ENCODE results near the gene SLC15A3.

GRCh38 chr11:60968223-60968622 lies 16.2 kb upstream of the SLC15A3 start:
- TF ChIP-seq CTCF (IDR thresholded peaks at IDR 0.05), result no peak
- no peak for TF ChIP-seq MAX (CRISPR knock-in tag; IDR thresholded peaks at IDR 0.05)
- no peak for TF ChIP-seq CREB1 (CRISPR knock-in tag; IDR thresholded peaks at IDR 0.05)
- TF ChIP-seq NR3C1 (CRISPR knock-in tag; conservative IDR thresholded peaks at IDR 0.05; ENCODE audit: low read depth), result no peak
- TF ChIP-seq, protein P1, sequence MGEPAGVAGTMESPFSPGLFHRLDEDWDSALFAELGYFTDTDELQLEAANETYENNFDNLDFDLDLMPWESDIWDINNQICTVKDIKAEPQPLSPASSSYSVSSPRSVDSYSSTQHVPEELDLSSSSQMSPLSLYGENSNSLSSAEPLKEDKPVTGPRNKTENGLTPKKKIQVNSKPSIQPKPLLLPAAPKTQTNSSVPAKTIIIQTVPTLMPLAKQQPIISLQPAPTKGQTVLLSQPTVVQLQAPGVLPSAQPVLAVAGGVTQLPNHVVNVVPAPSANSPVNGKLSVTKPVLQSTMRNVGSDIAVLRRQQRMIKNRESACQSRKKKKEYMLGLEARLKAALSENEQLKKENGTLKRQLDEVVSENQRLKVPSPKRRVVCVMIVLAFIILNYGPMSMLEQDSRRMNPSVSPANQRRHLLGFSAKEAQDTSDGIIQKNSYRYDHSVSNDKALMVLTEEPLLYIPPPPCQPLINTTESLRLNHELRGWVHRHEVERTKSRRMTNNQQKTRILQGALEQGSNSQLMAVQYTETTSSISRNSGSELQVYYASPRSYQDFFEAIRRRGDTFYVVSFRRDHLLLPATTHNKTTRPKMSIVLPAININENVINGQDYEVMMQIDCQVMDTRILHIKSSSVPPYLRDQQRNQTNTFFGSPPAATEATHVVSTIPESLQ (CRISPR knock-in tag; IDR thresholded peaks at IDR 0.05), result no peak
- TF ChIP-seq IRF2 (CRISPR knock-in tag; IDR thresholded peaks at IDR 0.05; ENCODE audit: borderline replicate concordance, low read depth), result no peak
- no peak for TF ChIP-seq FOXJ3 (CRISPR knock-in tag; IDR thresholded peaks at IDR 0.05; ENCODE audit: borderline replicate concordance)
- TF ChIP-seq NFE2L1 (CRISPR knock-in tag; IDR thresholded peaks at IDR 0.05), result no peak
- TF ChIP-seq, protein P2, sequence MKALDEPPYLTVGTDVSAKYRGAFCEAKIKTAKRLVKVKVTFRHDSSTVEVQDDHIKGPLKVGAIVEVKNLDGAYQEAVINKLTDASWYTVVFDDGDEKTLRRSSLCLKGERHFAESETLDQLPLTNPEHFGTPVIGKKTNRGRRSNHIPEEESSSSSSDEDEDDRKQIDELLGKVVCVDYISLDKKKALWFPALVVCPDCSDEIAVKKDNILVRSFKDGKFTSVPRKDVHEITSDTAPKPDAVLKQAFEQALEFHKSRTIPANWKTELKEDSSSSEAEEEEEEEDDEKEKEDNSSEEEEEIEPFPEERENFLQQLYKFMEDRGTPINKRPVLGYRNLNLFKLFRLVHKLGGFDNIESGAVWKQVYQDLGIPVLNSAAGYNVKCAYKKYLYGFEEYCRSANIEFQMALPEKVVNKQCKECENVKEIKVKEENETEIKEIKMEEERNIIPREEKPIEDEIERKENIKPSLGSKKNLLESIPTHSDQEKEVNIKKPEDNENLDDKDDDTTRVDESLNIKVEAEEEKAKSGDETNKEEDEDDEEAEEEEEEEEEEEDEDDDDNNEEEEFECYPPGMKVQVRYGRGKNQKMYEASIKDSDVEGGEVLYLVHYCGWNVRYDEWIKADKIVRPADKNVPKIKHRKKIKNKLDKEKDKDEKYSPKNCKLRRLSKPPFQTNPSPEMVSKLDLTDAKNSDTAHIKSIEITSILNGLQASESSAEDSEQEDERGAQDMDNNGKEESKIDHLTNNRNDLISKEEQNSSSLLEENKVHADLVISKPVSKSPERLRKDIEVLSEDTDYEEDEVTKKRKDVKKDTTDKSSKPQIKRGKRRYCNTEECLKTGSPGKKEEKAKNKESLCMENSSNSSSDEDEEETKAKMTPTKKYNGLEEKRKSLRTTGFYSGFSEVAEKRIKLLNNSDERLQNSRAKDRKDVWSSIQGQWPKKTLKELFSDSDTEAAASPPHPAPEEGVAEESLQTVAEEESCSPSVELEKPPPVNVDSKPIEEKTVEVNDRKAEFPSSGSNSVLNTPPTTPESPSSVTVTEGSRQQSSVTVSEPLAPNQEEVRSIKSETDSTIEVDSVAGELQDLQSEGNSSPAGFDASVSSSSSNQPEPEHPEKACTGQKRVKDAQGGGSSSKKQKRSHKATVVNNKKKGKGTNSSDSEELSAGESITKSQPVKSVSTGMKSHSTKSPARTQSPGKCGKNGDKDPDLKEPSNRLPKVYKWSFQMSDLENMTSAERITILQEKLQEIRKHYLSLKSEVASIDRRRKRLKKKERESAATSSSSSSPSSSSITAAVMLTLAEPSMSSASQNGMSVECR (CRISPR knock-in tag; IDR thresholded peaks at IDR 0.05; ENCODE audit: borderline replicate concordance), result no peak
